Frontal cortex (tissue), 4 donors: ENCODE results near the gene CASP7. TPM values are rescaled to one million over a fixed set of nuclear protein-coding genes. Genes with fewer than 3 reads are reported as not detected.
"Not testable (repeated sequence)": the region's sequence is repeated elsewhere in the genome, so short reads cannot be mapped to it uniquely, and the experiment has no call there.

ENCODE experiments used
- DNase-seq, 2 donors: peaks; one replicate each; pipeline ENCODE4 v3.0.0; 2012; ENCODE audit warnings: low spot score in 2 of 2
- FAIRE-seq: peaks from 2 replicates; lab custom pipeline; 2012; peaks lifted over from hg19 to GRCh38; lab: Jason Lieb, UNC
- total RNA-seq: library from RNA; depleted of rRNA; stranded (reverse); fragments of >200 nt; gene quantifications from one replicate; pipeline ENCODE4 v1.2.3, GENCODE V29; 2014
- donor health status: control.
- donor health status: control.
- donor health status: control.

The CASP7 gene
- 2.0 TPM for total RNA-seq

GRCh38 chr10:113679463-113680189, at the start of gene CASP7:
CASP7 (plus strand) TSS chr10:113679912; CDS start chr10:113697494, 17,582 bp downstream.
- FAIRE-seq = no peak

GRCh38 chr10:113630929-113631533, 48.7 kb upstream of the CASP7 start:
- DNase-seq (no peak), FAIRE-seq (no peak)

More at GRCh38 chr10:113679463-113680189, at the start of gene CASP7:
- peak; percentile 53 to 69 for DNase-seq

- FAIRE-seq = no peak
Measured at GRCh38 chr10:113631684-113632367, 47.9 kb upstream of the CASP7 start.

GRCh38 chr10:113639966-113640365, 39.7 kb upstream of the CASP7 start:
- DNase-seq (no peak), FAIRE-seq (no peak)

More at GRCh38 chr10:113631684-113632367, 47.9 kb upstream of the CASP7 start:
- no peak for DNase-seq

GRCh38 chr10:113641702-113642101, 38.0 kb upstream of the CASP7 start:
- DNase-seq = no peak
- FAIRE-seq = no peak

- FAIRE-seq = no peak
- no peak for DNase-seq
Measured at GRCh38 chr10:113643183-113643582, 36.5 kb upstream of the CASP7 start.

- DNase-seq (no peak), FAIRE-seq (no peak)
Measured at GRCh38 chr10:113644185-113645120, 35.3 kb upstream of the CASP7 start.

- no peak for FAIRE-seq
- DNase-seq = no peak
Measured at GRCh38 chr10:113646336-113647201, 33.1 kb upstream of the CASP7 start.

GRCh38 chr10:113647812-113648211, 31.9 kb upstream of the CASP7 start:
- FAIRE-seq = no peak
- DNase-seq = no peak

GRCh38 chr10:113648478-113648877, 31.2 kb upstream of the CASP7 start:
- DNase-seq (no peak), FAIRE-seq (no peak)

- DNase-seq (no peak), FAIRE-seq (no peak)
Measured at GRCh38 chr10:113650172-113650571, 29.5 kb upstream of the CASP7 start.

- FAIRE-seq (no peak), DNase-seq (no peak)
Measured at GRCh38 chr10:113651021-113651420, 28.7 kb upstream of the CASP7 start.

GRCh38 chr10:113651898-113652297, 27.8 kb upstream of the CASP7 start:
- no peak for DNase-seq
- FAIRE-seq = no peak

- DNase-seq, FAIRE-seq: not testable (repeated sequence)
Measured at GRCh38 chr10:113652456-113652855, 27.3 kb upstream of the CASP7 start.

GRCh38 chr10:113656896-113657295, 22.8 kb upstream of the CASP7 start:
- no peak for DNase-seq
- no peak for FAIRE-seq

GRCh38 chr10:113657544-113657943, 22.2 kb upstream of the CASP7 start:
- no peak for FAIRE-seq
- DNase-seq = no peak

GRCh38 chr10:113661332-113661731, 18.4 kb upstream of the CASP7 start:
- FAIRE-seq (no peak), DNase-seq (no peak)

GRCh38 chr10:113663142-113663541, 16.6 kb upstream of the CASP7 start:
- DNase-seq (no peak), FAIRE-seq (no peak)

- DNase-seq (no peak), FAIRE-seq (no peak)
Measured at GRCh38 chr10:113663908-113664307, 15.8 kb upstream of the CASP7 start, which contains the start of gene NRAP. NRAP (minus strand) TSS chr10:113664041; CDS start chr10:113663882, 159 bp downstream.
